MV-4-11 (cell line): Measurements from ENCODE around the gene MCF2L.
A peak's percentile ranks its signal among the peaks of the same experiment; 100 is the strongest.
"Not testable (repeated sequence)": the region's sequence is repeated elsewhere in the genome, so short reads cannot be mapped to it uniquely, and the experiment has no call there.

Experiments
- DNase-seq: peaks from one replicate; lab custom pipeline; 2025; lab: John Stamatoyannopoulos, UW

Gene MCF2L

GRCh38 chr13:113065406-113066141 lies 96.6 kb downstream of the MCF2L start:
- no peak for DNase-seq

GRCh38 chr13:113066142-113066455 lies 97.1 kb downstream of the MCF2L start:
- DNase-seq: no peak

- DNase-seq: no peak
Observed at GRCh38 chr13:113066746-113067145, 97.7 kb downstream of the MCF2L start.

GRCh38 chr13:113069861-113070805 lies 101.1 kb downstream of the MCF2L start:
- no peak for DNase-seq

GRCh38 chr13:113070855-113071254 lies 101.8 kb downstream of the MCF2L start:
- DNase-seq: peak; percentile 45

- DNase-seq: no peak
Observed at GRCh38 chr13:113072376-113072775, 103.4 kb downstream of the MCF2L start.

DNA sequence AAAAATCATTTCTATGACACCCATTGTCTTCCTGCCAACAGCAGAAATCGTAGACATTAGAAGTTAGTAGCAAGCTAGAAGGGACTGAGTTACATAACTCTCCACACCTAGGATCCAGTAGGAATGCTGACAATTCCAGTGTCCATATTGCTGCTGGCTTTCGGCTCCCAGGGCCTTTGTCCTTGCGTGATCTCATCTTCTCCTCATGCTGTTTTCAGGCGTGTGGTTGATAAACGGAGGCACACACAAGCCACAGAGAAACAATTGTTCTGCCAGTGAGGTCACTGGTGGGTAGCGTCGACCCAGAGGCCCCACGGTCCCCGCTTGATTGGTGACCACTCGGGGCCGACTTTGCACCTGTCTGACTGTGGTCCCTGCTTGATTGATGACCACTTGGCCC lies 104.9 kb downstream of the MCF2L start:
- DNase-seq: no peak

DNA sequence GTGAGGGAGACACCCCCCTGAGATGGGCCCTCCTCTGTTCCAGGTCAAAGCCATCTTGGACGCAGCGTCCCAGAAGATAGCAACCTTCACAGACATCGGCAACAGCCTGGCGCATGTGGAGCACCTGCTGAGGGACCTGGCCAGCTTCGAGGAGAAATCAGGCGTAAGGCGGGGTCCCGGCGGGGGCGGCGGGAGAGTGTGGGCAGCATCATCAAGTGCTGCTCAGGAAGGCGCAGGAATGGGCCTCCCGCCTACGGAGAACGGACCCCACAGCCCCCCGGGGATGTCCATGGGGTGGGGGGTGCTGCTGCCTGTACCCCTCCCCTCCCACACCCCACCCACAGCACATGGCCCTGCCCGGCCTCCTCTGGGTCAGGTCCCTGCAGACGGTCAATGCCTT lies 105.4 kb downstream of the MCF2L start:
- DNase-seq: no peak

DNA sequence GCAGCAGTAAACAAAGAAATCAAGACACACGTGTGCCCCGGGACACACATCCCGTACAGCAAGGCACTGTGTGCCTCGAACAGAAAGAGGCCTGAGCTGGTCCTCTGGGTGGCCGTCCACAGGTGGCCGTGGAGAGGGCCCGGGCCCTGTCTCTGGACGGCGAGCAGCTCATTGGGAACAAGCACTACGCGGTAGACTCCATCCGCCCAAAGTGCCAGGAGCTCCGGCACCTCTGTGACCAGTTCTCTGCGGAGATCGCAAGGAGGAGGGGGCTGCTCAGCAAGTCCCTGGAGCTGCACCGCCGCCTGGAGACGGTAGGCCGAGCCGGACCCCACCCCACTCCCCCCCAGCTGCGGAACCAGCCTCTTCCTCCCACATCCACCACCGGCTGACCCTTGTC lies 105.9 kb downstream of the MCF2L start:
- DNase-seq: no peak

GRCh38 chr13:113075711-113076110 lies 106.7 kb downstream of the MCF2L start:
- no peak for DNase-seq

DNA sequence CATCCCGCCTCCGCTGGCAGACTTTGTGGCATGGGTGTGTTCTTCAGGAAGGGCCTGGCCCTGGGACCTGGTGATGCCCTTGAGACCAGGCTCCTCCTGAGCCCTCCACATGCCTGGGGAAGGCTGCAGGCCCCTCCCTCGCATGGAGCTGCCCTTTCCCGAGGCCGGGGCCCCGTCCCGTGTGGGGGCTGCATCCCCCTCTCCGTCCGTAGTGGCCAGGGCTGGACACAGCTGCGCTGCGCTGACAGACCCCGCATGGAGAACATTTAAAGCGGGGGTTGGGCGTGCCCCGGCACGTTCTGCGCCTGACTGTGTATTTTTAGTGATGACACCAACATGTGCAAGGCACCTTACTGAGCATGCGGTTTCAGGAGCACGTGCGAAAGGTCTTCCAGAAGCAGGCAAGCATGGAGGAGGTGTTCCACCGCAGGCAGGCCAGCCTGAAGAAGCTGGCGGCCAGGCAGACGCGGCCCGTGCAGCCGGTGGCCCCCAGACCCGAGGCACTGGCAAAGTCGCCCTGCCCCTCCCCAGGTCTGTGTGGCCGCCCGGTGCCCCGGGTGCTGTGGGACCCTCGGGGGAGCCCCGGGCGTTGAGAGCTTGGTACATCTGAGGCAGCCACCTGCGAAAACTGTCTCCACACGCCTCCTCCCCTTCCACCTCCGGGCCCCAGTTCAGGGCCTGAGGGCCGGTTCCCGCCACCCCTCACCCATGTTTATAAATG lies 107.8 kb downstream of the MCF2L start:
- DNase-seq: no peak

- no peak for DNase-seq
Observed at GRCh38 chr13:113077566-113077952, 108.5 kb downstream of the MCF2L start.

DNA sequence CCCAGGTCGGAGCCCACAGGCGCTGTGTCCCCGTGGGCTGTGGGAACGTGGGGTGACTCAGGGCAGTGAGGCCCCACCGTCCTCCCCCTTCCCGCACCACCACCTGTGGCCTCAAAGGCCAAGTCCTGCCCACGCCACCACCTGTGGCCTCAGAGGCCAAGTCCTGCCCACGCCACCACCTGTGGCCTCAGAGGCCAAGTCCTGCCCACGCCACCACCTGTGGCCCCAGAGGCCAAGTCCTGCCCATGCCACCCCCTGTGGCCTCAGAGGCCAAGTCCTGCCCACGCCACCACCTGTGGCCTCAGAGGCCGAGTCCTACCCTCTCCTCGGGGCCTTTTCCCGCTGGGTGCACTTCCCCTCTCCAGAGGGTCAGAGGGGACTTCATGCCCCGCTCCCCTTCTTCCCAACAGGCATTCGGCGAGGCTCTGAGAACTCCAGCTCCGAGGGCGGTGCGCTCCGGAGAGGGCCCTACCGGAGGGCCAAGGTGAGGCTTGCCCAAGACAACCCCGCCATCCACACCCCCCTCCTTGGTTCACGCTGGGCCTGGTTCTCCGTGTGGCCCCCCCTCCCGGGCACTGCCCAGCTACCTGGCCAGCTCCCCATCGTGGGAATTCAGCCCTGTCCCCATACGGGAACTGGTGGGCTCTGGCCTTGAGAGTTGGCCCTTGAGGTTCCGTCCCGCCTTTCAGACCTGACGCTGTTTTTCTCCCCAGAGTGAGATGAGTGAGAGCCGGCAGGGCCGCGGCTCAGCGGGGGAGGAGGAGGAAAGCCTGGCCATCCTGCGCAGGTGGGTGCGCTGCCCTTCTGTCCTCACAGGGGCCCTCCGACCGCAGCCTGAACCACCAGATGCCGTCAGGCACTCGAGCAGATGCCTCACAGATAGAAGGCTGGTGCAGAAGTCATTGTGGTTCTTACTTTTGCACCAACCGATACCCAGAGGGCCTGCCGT lies 109.2 kb downstream of the MCF2L start:
- no peak for DNase-seq

GRCh38 chr13:113078902-113079780 lies 110.1 kb downstream of the MCF2L start:
- DNase-seq: no peak

DNA sequence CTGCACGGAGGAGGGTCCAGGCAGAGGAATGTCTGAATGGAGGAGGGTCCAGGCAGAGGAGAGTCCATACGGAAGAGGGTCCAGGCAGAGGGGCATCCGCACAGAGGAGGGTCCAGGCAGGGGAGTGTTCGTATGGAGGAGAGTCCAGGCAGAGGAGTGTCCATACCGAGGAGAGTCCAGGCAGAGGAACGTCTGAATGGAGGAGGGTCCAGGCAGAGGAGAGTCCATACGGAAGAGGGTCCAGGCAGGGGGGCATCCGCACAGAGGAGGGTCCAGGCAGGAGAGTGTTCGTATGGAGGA lies 110.7 kb downstream of the MCF2L start:
- DNase-seq: not testable (repeated sequence)

DNA sequence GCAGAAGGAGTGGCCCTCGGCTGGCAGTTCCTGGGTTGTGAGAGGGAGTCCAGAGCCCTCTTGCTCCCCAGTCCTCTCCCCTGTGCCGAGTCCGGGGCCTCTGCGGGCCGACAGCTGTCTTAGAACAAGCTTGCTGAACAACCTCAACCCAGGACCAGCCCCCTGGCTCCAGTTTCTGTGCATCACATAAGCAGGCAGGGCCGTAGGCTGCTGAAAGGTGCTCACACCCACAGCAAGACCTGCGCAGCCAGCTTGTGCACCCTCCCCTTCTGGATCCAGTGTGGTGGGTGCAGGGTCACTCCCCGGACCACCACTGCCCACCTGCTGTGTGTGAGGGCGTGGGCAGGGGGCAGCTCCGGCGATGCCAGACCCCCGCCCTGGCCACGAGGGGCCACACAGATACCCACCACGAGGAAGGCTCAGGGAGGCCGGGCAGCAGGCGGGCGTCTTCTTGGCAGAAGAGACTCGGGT lies 111.4 kb downstream of the MCF2L start:
- no peak for DNase-seq

DNA sequence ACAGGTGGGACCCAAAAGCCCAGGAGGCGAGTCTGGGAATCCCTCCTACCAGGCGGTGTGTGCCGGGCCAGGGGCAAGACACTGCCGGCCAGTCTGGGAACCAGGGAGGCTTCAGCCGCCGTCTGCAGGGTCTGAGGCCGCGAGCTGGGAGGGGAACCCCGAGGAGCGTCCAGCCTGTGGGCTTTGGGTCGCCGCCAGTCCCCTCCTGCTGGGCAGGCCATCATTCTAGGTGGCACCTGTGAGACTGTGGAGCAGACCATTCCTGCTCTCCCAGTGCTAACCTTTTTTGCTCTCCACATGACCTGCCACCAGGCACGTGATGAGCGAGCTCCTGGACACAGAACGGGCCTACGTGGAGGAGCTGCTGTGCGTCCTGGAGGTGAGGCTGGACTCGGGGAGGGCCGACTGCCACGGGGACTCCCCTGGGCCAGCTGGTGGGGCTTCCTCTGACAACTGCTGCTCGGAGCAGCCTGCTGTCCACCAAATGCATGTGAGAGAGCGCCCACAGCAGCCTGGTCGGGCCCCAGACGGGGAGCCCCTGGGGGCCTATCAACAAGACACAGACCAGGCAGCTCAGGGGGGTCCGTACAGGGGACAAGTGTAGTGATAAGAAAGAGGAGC lies 112.0 kb downstream of the MCF2L start:
- DNase-seq: no peak

- DNase-seq: no peak
Observed at GRCh38 chr13:113082198-113083021, 113.4 kb downstream of the MCF2L start.

- no peak for DNase-seq
Observed at GRCh38 chr13:113083022-113083373, 114.0 kb downstream of the MCF2L start.
